C4-2B (cell line): ENCODE results near the gene KPRP.

ENCODE experiments used
- CTCF ChIP-seq: fragments of 450-650 bp; conservative IDR thresholded peaks from 2 replicates; pipeline ENCODE4 v1.5.1; 2017; ENCODE audit warnings: mild to moderate bottlenecking
- ZFX ChIP-seq: fragments of 450-650 bp; IDR thresholded peaks from 2 replicates; pipeline ENCODE4 v1.6.1; 2017

- TF ChIP-seq CTCF: no peak
- no peak for TF ChIP-seq ZFX
Observed at GRCh38 chr1:152758636-152759035, 811 bp downstream of the KPRP start.
